Suppressor macrophage (primary cell): ENCODE data around the gene ATL2.
A peak's percentile ranks its signal among the peaks of the same experiment; 100 is the strongest.
"Not testable (repeated sequence)": the region's sequence is repeated elsewhere in the genome, so short reads cannot be mapped to it uniquely, and the experiment has no call there.

Experiments used
- DNase-seq, 4 experiments: peaks; one replicate each; pipeline ENCODE4 v3.0.0-alpha.2; 2020 to 2022

ATL2 gene

GRCh38 chr2:38271697-38272096 lies 105.4 kb downstream of the ATL2 start:
- no peak for DNase-seq

DNA sequence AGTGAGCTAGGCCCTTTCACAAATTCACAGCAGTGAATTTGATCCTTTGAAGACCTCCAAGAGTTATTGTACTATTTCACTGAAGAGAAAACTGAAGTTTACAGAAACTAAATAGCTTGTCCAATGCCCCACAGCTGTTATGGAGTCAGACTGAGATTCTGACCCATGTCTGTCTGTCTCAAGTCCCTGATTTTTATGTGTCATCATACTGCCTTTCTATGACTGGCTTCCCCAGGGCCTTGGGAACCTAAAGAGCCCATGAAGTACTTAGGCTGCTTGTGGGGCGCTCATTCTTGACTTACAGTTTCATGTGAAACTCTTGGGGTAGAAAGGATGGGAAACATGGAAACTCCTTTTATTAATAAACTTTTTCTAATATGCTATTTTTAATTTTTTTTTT lies 107.7 kb downstream of the ATL2 start:
- DNase-seq = no peak

DNA sequence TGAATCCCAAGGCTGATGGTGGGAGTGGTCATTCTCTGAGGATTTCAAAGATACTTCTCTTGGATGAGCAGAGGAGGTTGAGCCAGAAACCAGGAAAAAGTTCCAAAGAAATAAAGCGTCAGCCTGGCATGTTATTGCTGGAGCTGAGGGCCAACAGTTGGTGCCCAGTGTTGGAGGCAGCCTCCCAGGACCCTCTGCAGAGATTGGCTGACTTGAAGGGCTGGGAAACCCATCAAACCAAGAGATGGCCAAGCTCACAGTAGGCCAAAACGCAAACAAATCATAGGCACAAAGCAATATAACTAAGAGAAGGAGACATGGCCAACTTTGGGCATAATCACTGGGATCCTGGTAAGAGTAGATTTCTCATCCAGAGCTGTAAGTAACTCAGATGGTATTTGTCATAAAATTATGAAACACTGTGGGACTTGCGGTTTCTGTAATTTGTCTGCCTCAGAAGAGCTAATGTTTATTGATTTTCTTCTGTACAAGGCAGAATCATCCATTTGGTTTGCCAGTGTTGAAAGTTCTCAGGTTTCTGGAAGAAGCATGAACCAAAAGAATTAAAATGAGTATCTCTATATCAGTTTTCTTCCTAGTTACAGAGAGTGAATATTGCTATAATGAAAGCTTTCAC lies 108.3 kb downstream of the ATL2 start:
- DNase-seq = peak in 1 of 4 experiments; percentile 22

- no peak for DNase-seq
Measured at GRCh38 chr2:38268001-38268400, 109.1 kb downstream of the ATL2 start.

DNA sequence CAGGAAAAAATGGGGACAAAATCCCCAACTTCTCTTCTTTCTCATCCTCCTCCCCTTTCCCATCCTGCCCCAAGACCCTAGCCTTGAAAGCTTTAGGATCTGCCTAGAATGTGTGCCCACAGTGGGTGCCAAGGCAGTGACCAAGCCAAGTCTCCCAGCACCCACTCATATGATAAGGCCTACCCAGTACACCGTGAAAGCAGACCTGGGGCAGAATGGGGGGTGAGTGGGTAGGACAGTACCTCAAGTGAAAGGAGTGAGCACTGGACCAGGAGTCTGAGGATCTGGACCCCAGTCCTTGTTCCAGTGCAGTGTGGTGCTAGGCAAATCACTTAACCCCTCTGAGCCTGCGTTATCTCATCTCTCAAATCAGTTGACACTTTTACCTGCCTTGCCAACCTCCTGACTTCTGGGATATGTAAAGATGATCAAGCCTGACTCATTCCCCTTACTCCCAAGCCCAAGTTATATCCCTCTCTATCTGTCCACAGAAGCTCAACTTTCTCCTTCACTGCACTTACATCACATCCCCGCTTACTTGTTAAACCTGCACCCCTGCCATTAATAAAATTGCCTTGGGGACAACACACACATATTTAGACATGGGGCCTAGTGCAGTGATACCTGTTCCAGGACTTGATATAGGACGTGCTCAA lies 109.7 kb downstream of the ATL2 start:
- DNase-seq = no peak

DNA sequence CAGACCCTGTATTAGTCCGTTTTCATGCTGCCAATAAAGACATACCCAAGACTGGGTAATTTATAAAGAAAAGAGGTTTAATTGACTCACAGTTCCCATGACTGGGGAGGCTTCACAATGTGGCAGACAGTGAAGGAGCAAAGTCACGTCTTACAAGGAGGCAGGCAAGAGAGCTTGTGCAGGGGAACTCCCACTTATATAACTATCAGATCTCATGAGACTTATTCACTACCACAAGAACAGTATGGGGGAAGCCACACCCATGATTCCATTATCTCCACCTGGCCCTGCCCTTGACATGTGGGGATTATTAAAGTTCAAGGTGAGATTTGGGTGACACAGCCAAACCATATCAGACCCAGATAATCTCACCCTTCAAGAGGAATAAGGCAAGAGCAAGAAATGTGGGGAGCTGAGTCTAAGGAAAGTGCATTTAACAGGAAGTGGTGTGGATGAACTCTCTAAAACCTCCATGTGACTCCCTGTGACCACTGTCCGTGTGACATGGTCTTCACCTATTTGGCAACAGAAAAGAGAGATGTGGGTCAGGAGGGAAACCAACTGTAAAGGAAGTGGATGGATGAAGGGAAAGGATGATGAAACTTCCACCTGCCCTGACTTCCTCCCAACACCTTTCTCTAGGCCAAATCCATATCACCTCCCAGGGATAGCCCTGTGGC lies 110.6 kb downstream of the ATL2 start:
- DNase-seq = peak; percentile 16 to 54 (median 43)

DNA sequence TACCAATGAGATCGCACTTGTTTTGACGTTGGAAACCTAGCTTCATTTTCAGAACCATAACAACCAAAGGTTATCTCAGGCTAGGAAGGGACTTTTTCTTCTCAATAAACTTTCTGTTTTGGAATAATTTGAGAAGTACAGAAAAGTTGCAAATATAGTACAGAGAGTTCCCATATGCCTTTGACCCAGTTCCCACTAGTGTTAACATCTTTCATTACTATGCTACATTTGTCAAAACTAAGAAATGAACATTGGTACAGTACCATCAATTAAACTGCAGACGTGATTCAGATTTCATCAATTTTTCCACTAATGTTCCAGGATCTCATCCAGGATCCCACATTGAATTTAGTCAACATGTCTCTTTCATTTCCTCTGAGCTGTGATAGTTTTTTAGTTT lies 111.6 kb downstream of the ATL2 start:
- no peak for DNase-seq

GRCh38 chr2:38264396-38265221 lies 112.5 kb downstream of the ATL2 start:
- peak; percentile 23 to 69 (median 48) for DNase-seq

- no peak for DNase-seq
Measured at GRCh38 chr2:38263293-38263692, 113.8 kb downstream of the ATL2 start.

- no peak for DNase-seq
Measured at GRCh38 chr2:38262069-38262871, 114.8 kb downstream of the ATL2 start.

DNA sequence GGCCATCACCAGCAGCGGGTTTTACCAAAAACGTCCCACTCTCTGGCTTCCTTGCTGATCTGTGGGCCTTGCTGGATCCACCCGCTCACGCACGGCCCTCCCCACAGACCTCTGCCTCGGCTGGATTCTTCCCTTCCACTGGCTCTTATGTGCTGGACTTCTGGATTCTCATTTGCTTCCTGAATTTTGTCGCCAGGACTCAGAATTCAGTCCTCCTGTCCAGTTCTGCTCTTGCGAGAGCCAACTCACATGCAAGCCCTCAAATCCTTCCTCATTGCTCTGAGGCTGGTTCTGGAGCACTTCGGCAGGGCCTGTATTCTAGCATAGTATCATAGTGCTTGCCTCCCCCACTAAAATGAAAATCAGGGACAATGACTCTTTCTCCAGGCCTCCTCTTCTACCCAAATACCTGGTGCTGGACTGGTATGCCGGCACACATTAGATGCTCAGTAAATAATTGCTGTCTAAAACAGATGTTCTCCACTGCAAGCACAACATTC lies 115.5 kb downstream of the ATL2 start:
- DNase-seq = peak; percentile 44 to 79 (median 65)

DNA sequence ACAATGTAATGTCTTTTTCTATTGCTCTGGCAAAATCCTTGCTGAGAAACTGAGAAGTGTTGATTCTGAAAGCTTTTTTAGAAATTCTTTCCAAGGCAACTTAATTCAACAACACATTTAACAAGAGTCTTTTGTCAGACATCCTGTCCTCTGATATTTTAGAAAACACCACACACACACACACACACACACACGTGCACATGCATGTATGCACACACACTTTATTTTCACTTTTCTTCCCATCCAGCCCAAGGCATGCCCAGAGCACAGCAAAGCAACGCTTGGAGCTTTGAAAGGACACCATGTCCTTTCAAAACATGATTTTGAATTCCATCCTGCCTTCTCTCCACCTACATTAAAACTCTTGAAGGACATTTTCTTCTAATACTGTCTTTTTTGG lies 116.1 kb downstream of the ATL2 start:
- DNase-seq = no peak

DNA sequence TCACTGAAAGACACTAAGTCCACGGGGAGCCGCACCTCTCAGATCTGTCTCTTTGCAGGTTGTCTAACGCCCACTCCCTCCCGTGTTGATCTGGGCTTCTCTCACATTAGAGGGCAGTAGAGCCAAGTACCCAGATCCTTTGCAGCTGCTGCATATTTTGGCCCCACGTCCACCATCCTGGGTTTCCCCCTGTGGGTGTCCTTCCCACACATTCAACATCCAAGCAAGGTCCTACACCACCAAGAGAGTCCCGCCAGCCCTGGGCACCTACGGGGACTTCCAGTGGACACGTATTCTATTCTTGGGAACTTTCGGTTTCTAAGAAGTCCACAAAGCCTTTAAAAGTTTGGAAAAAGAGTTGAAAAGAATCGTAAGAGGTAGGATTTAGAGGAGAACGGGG lies 116.6 kb downstream of the ATL2 start:
- DNase-seq = peak in 1 of 4 experiments; percentile 10

DNA sequence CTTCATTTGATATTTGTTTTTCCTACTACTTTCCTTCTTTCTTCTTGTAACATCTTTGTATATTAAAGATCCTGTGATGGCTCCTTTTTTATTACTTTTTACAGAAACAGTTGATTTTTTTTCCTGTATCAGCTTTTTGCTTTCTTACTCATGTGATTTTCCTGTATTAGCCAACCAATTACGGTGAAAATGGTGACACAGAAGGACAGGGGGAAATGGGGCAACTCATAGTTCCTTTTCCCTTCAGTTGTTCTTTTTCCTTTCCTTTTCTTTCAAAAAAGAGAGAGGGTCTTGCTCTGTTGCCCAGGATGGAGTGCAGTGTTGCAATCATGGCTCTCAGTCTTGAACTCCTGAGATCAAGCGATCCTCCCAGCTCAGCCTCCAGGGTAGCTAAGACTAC lies 117.8 kb downstream of the ATL2 start:
- DNase-seq = peak in 3 of 4 experiments; percentile 18 to 67 (median 46)

DNA sequence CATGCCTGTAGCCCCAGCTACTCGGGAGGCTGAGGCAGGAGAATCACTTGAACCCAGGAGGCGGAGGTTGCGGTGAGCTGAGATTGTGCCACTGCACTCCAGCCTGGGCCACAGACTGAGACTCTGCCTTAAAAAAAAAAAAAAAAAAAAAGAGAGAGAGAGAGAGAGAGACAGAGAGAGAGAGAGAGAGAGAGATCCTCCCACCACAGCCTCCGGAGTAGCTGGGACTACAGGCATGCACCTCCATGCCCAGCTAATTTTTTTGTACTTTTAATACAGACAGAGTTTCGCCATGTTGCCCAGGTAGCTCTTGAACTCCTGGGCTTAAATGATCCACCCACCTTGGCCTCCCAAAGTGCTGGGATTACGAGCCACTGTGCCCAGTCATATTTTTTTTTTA lies 119.4 kb downstream of the ATL2 start:
- DNase-seq = not testable (repeated sequence)

DNA sequence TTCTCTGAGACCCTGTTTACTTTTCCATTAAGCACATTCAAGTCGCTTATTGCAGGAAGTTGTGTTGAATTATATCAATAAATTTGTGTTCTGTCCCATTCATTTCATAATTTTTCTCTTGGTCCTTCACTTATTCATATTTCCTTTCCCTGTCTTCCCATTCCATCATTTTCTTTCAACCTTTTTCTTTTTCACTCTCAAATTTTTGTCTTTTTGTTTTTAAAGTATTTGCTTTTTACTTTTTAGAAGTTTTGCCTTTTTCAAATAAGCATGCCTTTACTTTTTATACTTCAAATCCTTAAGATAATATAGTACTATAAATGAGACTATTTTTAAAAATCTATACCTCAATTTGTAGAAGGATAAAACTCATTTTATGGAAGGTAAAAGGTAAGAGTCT lies 120.5 kb downstream of the ATL2 start:
- DNase-seq = no peak

GRCh38 chr2:38255211-38255610 lies 121.9 kb downstream of the ATL2 start:
- no peak for DNase-seq

DNA sequence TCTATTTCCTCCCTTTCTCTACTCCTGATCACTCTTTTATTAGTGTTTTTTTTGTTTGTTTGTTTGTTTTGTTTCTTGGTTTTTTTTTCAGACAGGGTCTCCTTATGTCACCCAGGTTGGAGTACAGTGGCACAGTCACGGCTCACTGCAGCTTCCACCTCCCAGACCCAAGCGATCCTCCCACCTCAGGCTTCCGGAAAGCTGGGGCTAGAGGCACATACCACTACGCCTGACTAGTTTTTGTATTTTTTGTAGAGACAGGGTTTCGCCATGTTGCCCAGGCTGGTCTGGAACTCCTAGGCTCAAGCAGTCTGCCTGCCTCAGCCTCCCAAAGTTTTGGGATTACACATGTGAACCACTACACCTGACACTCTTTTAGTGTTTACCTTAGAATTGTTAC lies 122.3 kb downstream of the ATL2 start:
- DNase-seq = no peak

- DNase-seq = no peak
Measured at GRCh38 chr2:38251940-38252339, 125.1 kb downstream of the ATL2 start.

- DNase-seq = no peak
Measured at GRCh38 chr2:38248707-38249106, 128.4 kb downstream of the ATL2 start.

DNA sequence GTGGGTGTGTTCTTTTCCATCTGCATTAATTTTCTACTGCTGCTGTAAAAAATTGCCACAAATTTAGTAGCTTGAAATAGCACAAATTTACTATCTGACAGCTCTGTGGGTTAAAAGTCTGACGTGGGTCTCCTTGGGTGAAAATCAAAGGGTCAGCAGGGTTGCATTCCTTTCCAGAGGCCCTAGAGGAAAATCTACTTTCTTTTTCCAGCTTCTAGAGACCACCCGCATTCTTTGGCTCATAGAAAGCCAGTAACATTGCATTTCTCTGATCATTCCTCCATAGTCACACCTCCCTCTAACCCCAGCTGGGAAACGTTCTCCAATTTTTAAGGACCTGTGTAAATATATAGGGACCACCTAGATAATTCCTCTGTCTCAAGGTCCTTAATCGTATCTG lies 128.8 kb downstream of the ATL2 start:
- no peak for DNase-seq

DNA sequence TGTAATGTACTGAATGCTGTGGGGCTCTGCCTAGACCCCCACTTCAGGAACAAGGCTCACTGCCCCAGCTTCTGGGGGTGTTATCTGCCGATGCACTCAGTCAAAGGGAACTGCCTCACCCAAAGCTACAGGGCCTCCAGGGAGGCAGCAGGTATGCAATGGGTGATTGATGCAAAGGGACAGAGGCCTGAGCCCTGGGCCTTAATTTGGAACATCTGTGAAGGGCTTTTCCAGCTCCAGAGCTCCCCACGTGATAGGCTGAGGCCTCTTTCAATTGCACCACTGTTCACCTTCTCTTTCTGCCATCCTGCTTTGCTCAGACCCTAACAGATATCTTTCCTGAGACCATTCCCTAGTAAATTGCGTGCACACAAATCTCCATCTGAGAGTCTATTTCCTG lies 131.0 kb downstream of the ATL2 start:
- no peak for DNase-seq
